HepG2 (cell line): ENCODE results near the gene UBE2E1. TPM values are rescaled to one million over a fixed set of nuclear protein-coding genes. Genes with fewer than 3 reads are reported as not detected.

Experiments
- EP300 ChIP-seq, 3 experiments: sonication (generic) in 1 of 3; formaldehyde crosslinking in 1 of 3; IDR thresholded peaks; 2 replicates each; pipeline versions ENCODE4 v1.5.1 to v1.6.1; 2011 to 2020; ENCODE audit warnings: low read depth in 2 of 3, low read length in 2 of 3, borderline replicate concordance in 1 of 3, improper control_type of control experiment in 1 of 3, mild to moderate bottlenecking in 1 of 3, missing genetic modification reagents in 1 of 3, moderate library complexity in 1 of 3
- FLYWCH1 ChIP-seq: sonication (generic); formaldehyde crosslinking; IDR thresholded peaks from 2 replicates; pipeline ENCODE4 v1.8.1; 2023; ENCODE audit warnings: mild to moderate bottlenecking, missing genetic modification reagents
- FOXC1 ChIP-seq: sonication (generic); formaldehyde crosslinking; IDR thresholded peaks from 2 replicates; pipeline ENCODE4 v1.8.0; 2022; ENCODE audit warnings: mild to moderate bottlenecking, missing genetic modification reagents, borderline replicate concordance
- FOXK2 ChIP-seq: fragments of 450-650 bp; IDR thresholded peaks from 2 replicates; pipeline ENCODE4 v1.6.1; 2016
- JARID2 ChIP-seq: sonication (generic); formaldehyde crosslinking; IDR thresholded peaks from 2 replicates; pipeline ENCODE4 v1.8.1; 2023; ENCODE audit warnings: missing genetic modification reagents, inconsistent platforms; ENCODE audit not compliant: insufficient replicate concordance
- KAT7 ChIP-seq: IDR thresholded peaks from 2 replicates; pipeline ENCODE4 v1.6.1; 2018; ENCODE audit warnings: borderline replicate concordance, missing compliant biosample characterization
- KDM4B ChIP-seq: sonication (generic); formaldehyde crosslinking; IDR thresholded peaks from 2 replicates; pipeline ENCODE4 v1.4.0; 2020; ENCODE audit warnings: missing genetic modification reagents
- KDM6A ChIP-seq: IDR thresholded peaks from 2 replicates; pipeline ENCODE4 v1.6.1; 2016; ENCODE audit warnings: low read depth
- MIXL1 ChIP-seq: IDR thresholded peaks from 2 replicates; pipeline ENCODE4 v1.6.1; 2016
- PPARG ChIP-seq: conservative IDR thresholded peaks from 2 replicates; pipeline ENCODE4 v1.6.1; 2016; ENCODE audit warnings: missing biosample characterization, missing genetic modification reagents
- REXO4 ChIP-seq: sonication (generic); formaldehyde crosslinking; IDR thresholded peaks from 2 replicates; pipeline ENCODE4 v1.8.0; 2022; ENCODE audit warnings: missing genetic modification reagents, mild to moderate bottlenecking, borderline replicate concordance
- SP4 ChIP-seq: sonication (generic); formaldehyde crosslinking; IDR thresholded peaks from 2 replicates; pipeline ENCODE4 v1.8.1; 2023; ENCODE audit warnings: mild to moderate bottlenecking, missing genetic modification reagents
- TEAD3 ChIP-seq: optimal IDR thresholded peaks from 2 replicates; pipeline ENCODE3; 2016; ENCODE audit warnings: borderline replicate concordance
- TRIM24 ChIP-seq: sonication (generic); formaldehyde crosslinking; IDR thresholded peaks from 2 replicates; pipeline ENCODE4 v1.8.0; 2022; ENCODE audit warnings: mild to moderate bottlenecking, missing genetic modification reagents
- ZGPAT ChIP-seq: IDR thresholded peaks from 2 replicates; pipeline ENCODE4 v1.6.1; 2016; ENCODE audit warnings: mild to moderate bottlenecking
- ZNF10 ChIP-seq: sonication (generic); formaldehyde crosslinking; IDR thresholded peaks from 2 replicates; pipeline ENCODE4 v1.4.0; 2020; ENCODE audit warnings: mild to moderate bottlenecking, low read depth, missing genetic modification reagents, borderline replicate concordance
- ZNF124 ChIP-seq: sonication (generic); formaldehyde crosslinking; IDR thresholded peaks from 2 replicates; pipeline ENCODE4 v1.4.0; 2020; ENCODE audit warnings: missing genetic modification reagents
- ZNF160 ChIP-seq: sonication (generic); formaldehyde crosslinking; IDR thresholded peaks from 2 replicates; pipeline ENCODE4 v1.8.0; 2022; ENCODE audit warnings: mild to moderate bottlenecking, inconsistent platforms, missing genetic modification reagents
- ZNF18 ChIP-seq: sonication (generic); formaldehyde crosslinking; IDR thresholded peaks from 2 replicates; pipeline ENCODE4 v1.8.0; 2022; ENCODE audit warnings: mild to moderate bottlenecking, missing genetic modification reagents; ENCODE audit not compliant: insufficient replicate concordance
- ZNF230 ChIP-seq: sonication (generic); formaldehyde crosslinking; IDR thresholded peaks from 2 replicates; pipeline ENCODE4 v1.4.0; 2020; ENCODE audit warnings: mild to moderate bottlenecking, missing genetic modification reagents
- ZNF280B ChIP-seq: sonication (generic); formaldehyde crosslinking; IDR thresholded peaks from 2 replicates; pipeline ENCODE4 v1.5.0; 2020; ENCODE audit warnings: missing genetic modification reagents, mild to moderate bottlenecking, borderline replicate concordance
- ZNF34 ChIP-seq: sonication (generic); formaldehyde crosslinking; IDR thresholded peaks from 2 replicates; pipeline ENCODE4 v1.4.0; 2020; ENCODE audit warnings: mild to moderate bottlenecking, missing genetic modification reagents, borderline replicate concordance
- ZNF569 ChIP-seq: sonication (generic); formaldehyde crosslinking; IDR thresholded peaks from 2 replicates; pipeline ENCODE4 v1.5.0; 2020; ENCODE audit warnings: mild to moderate bottlenecking, missing genetic modification reagents, moderate library complexity, borderline replicate concordance
- ZNF619 ChIP-seq: sonication (generic); formaldehyde crosslinking; IDR thresholded peaks from 2 replicates; pipeline ENCODE4 v1.4.0; 2020; ENCODE audit warnings: mild to moderate bottlenecking, missing genetic modification reagents
- ZNF639 ChIP-seq: conservative IDR thresholded peaks from 2 replicates; pipeline ENCODE4 v1.6.1; 2018; ENCODE audit warnings: missing genetic modification reagents
- ZNF839 ChIP-seq: sonication (generic); formaldehyde crosslinking; IDR thresholded peaks from 2 replicates; pipeline ENCODE4 v1.4.0; 2020; ENCODE audit warnings: missing genetic modification reagents, mild to moderate bottlenecking, borderline replicate concordance
- ZNF879 ChIP-seq: sonication (generic); formaldehyde crosslinking; IDR thresholded peaks from 2 replicates; pipeline ENCODE4 v1.8.1; 2023; ENCODE audit warnings: missing genetic modification reagents
- polyA plus RNA-seq, 8 experiments: library from polyadenylated mRNA; depleted of rRNA in 3 of 8; stranded (reverse) in 7 of 8; unstranded in 1 of 8; fragments of >200 nt; fragmentation: Illumina TruSeq in 4 of 8; extraction: Trizol in 4 of 8; gene quantifications; 2 replicates each; pipeline versions ENCODE4 v1.2.1 to v1.2.3, GENCODE V29; 2011 to 2016; ENCODE audit warnings: low read depth in 4 of 8, missing spikeins in 1 of 8, mixed read lengths in 1 of 8; ENCODE audit not compliant: insufficient read depth in 1 of 8
- total RNA-seq, 5 experiments: library from RNA; depleted of rRNA; stranded (reverse); fragments of >200 nt; fragmentation: Illumina TruSeq; extraction: Trizol; gene quantifications; 2 replicates each; pipeline ENCODE4 v1.2.3, GENCODE V29; 2016; ENCODE audit warnings: low read depth in 1 of 5

The UBE2E1 gene
- total and polyA plus RNA-seq, 2 of the 13 experiments (the other 11 are each of a cell fraction or from before 2014, with no cell fraction given): 55.4 to 61.8 TPM

- TF ChIP-seq ZNF230 (CRISPR knock-in tag) (no peak), FOXC1 (CRISPR knock-in tag) (no peak), ZGPAT (CRISPR knock-in tag) (0 out of 2 replicates have a peak, but pooled peaks have one; percentile 15), ZNF34 (CRISPR knock-in tag) (no peak), ZNF639 (CRISPR knock-in tag) (no peak), ZNF18 (CRISPR knock-in tag) (no peak), ZNF124 (CRISPR knock-in tag) (no peak), REXO4 (CRISPR knock-in tag) (no peak), KDM4B (CRISPR knock-in tag) (no peak), TRIM24 (CRISPR knock-in tag) (no peak), ZNF280B (CRISPR knock-in tag) (no peak), KDM6A (no peak), JARID2 (CRISPR knock-in tag) (no peak), ZNF619 (CRISPR knock-in tag) (no peak), ZNF569 (no peak), PPARG (CRISPR knock-in tag) (0 out of 2 replicates have a peak, but pooled peaks have one; percentile 30), EP300 (IDR thresholded peaks at IDR 0.05; ENCODE audit: low read depth in 2 of 2, low read length in 2 of 2) (peak in 1 of 2 experiments; percentile 34; a peak in 1 of 4 replicates), EP300 (CRISPR knock-in tag; IDR thresholded peaks at IDR 0.05; ENCODE audit: borderline replicate concordance) (no peak), SP4 (CRISPR knock-in tag) (no peak), FOXK2 (no peak), ZNF160 (CRISPR knock-in tag) (no peak), FLYWCH1 (no peak), TEAD3 (CRISPR knock-in tag) (peak; percentile 39), ZNF10 (CRISPR knock-in tag) (no peak), ZNF839 (CRISPR knock-in tag) (no peak), ZNF879 (CRISPR knock-in tag) (no peak), MIXL1 (CRISPR knock-in tag) (no peak), KAT7 (CRISPR knock-in tag) (no peak)
Observed at GRCh38 chr3:23840521-23840920, 34.8 kb downstream of the UBE2E1 start (continued).
